SK-N-SH (cell line): ENCODE results near the gene PLLP. TPM values are rescaled to one million over a fixed set of nuclear protein-coding genes. Genes with fewer than 3 reads are reported as not detected.

Experiments
- CTCF ChIA-PET: fragments of 300-600, 350-600 bp; formaldehyde crosslinking; extraction: SDS; loops from one replicate; lab custom pipeline; 2021; lab: Yijun Ruan, JAX
- POLR2A ChIA-PET: fragments of 350-600 bp; sonication (Branson Sonifier 250); formaldehyde crosslinking; extraction: SDS; loops from one replicate; lab custom pipeline; 2020; ENCODE audit warnings: antibody characterized with exemption, inconsistent platforms; lab: Yijun Ruan, JAX
- DNase-seq: peaks from one replicate; pipeline ENCODE4 v3.0.0; 2012
- H2AFZ ChIP-seq: fragments of 200-600 bp; sonication (generic); 2 replicates; pipeline ENCODE4 v1.8.1; 2016; ENCODE audit warnings: antibody characterized with exemption, mild to moderate bottlenecking, low read depth
- H3F3A ChIP-seq: fragments of 200-600 bp; sonication (generic); replicated peaks from 2 replicates; pipeline ENCODE3; 2016; ENCODE audit warnings: antibody characterized with exemption, mild to moderate bottlenecking; ENCODE audit not compliant: insufficient read depth
- H3K27ac ChIP-seq, 2 experiments: fragments of 200-500 bp in 1 of 2; fragments of 200-600 bp in 1 of 2; sonication (Bioruptor generic) in 1 of 2; sonication (generic), shearing (Covaris generic) in 1 of 2; 2 replicates each; pipeline versions ENCODE4 v1.5.1 to v1.6.1; 2014 to 2016; ENCODE audit warnings: low read depth in 2 of 2, inconsistent platforms in 1 of 2, low read length in 1 of 2, mild to moderate bottlenecking in 1 of 2, mixed read lengths in 1 of 2
- H3K27me3 ChIP-seq: fragments of 200-600 bp; sonication (generic), shearing (Covaris generic); 2 replicates; pipeline ENCODE4 v1.6.1; 2016; ENCODE audit warnings: mixed run types; ENCODE audit not compliant: insufficient read depth
- H3K36me3 ChIP-seq, 2 experiments: fragments of 200-500 bp in 1 of 2; fragments of 200-600 bp in 1 of 2; sonication (Bioruptor generic) in 1 of 2; sonication (generic) in 1 of 2; replicated peaks in 1 of 2; 2 replicates each; pipeline versions ENCODE3 to v1.5.1; 2014 to 2016; ENCODE audit warnings: low read length in 1 of 2, mild to moderate bottlenecking in 1 of 2; ENCODE audit not compliant: insufficient read depth in 2 of 2, control insufficient read depth in 1 of 2
- H3K4me1 ChIP-seq, 2 experiments: fragments of 200-500 bp in 1 of 2; fragments of 200-600 bp in 1 of 2; sonication (Bioruptor generic) in 1 of 2; sonication (generic), shearing (Covaris generic) in 1 of 2; 2 replicates each; pipeline versions ENCODE4 v1.5.1 to v1.6.1; 2014 to 2016; ENCODE audit warnings: low read depth in 1 of 2, low read length in 1 of 2, mixed run types in 1 of 2; ENCODE audit not compliant: insufficient read depth in 2 of 2, control insufficient read depth in 1 of 2
- H3K4me2 ChIP-seq: fragments of 200-600 bp; sonication (generic), shearing (Covaris generic); 2 replicates; pipeline ENCODE4 v1.6.1; 2017; ENCODE audit warnings: mixed run types
- H3K4me3 ChIP-seq, 2 experiments: fragments of 200-500 bp in 1 of 2; fragments of 200-600 bp in 1 of 2; sonication (Bioruptor generic) in 1 of 2; sonication (generic), shearing (Covaris generic) in 1 of 2; 2 replicates each; pipeline versions ENCODE4 v1.5.1 to v1.8.1; 2014 to 2016; ENCODE audit warnings: low read depth in 2 of 2, inconsistent platforms in 1 of 2, low read length in 1 of 2, mild to moderate bottlenecking in 1 of 2, mixed read lengths in 1 of 2, moderate library complexity in 1 of 2
- H3K79me2 ChIP-seq: fragments of 200-600 bp; sonication (generic); 2 replicates; pipeline ENCODE4 v1.8.1; 2017; ENCODE audit warnings: mild to moderate bottlenecking; ENCODE audit not compliant: insufficient read depth
- H3K9ac ChIP-seq: fragments of 200-600 bp; sonication (generic); 2 replicates; pipeline ENCODE4 v1.6.1; 2017; ENCODE audit warnings: mixed run types
- H3K9me2 ChIP-seq: fragments of 200-600 bp; sonication (generic); 2 replicates; pipeline ENCODE4 v1.6.1; 2017; ENCODE audit warnings: mixed run types
- H3K9me3 ChIP-seq: fragments of 200-600 bp; sonication (generic); 2 replicates; pipeline ENCODE4 v1.6.1; 2017; ENCODE audit warnings: mixed run types, mild to moderate bottlenecking, moderate library complexity
- H4K20me1 ChIP-seq: fragments of 200-600 bp; sonication (generic); 2 replicates; pipeline ENCODE4 v1.6.1; 2017; ENCODE audit warnings: mild to moderate bottlenecking, mixed run types; ENCODE audit not compliant: insufficient read depth
- CHD2 ChIP-seq: fragments of 150-350 bp; IDR thresholded peaks from 2 replicates; pipeline ENCODE4 v1.6.1; 2018; ENCODE audit warnings: low read length; ENCODE audit not compliant: partially characterized antibody
- ELF1 ChIP-seq: IDR thresholded peaks from 2 replicates; pipeline ENCODE4 v1.4.0; 2012
- EP300 ChIP-seq, 2 experiments: IDR thresholded peaks; 2 replicates each; pipeline versions ENCODE4 v1.4.0 to v1.6.1; 2012; ENCODE audit warnings: borderline replicate concordance in 1 of 2, low read depth in 1 of 2, low read length in 1 of 2
- FOSL2 ChIP-seq: IDR thresholded peaks from 2 replicates; pipeline ENCODE4 v1.4.0; 2012; ENCODE audit warnings: low read depth, mild to moderate bottlenecking, moderate library complexity, borderline replicate concordance
- FOXJ3 ChIP-seq: sonication (generic); formaldehyde crosslinking; IDR thresholded peaks from 2 replicates; pipeline ENCODE4 v1.5.1; 2020; ENCODE audit warnings: mild to moderate bottlenecking, missing genetic modification reagents
- JUND ChIP-seq: IDR thresholded peaks from 2 replicates; pipeline ENCODE4 v1.4.0; 2012
- MXI1 ChIP-seq: IDR thresholded peaks from 2 replicates; pipeline ENCODE4 v1.6.1; 2012; ENCODE audit warnings: mild to moderate bottlenecking, low read depth, low read length, improper control_type of control experiment
- NFIC ChIP-seq: IDR thresholded peaks from 2 replicates; pipeline ENCODE4 v1.4.0; 2012; ENCODE audit warnings: borderline replicate concordance
- RAD21 ChIP-seq: IDR thresholded peaks from 2 replicates; pipeline ENCODE4 v1.6.1; 2012; ENCODE audit warnings: mild to moderate bottlenecking, low read length
- REST ChIP-seq: IDR thresholded peaks from 2 replicates; pipeline ENCODE4 v1.6.1; 2012; ENCODE audit warnings: mild to moderate bottlenecking, low read depth, low read length, moderate library complexity
- SIN3A ChIP-seq: IDR thresholded peaks from 2 replicates; pipeline ENCODE4 v1.6.1; 2012; ENCODE audit warnings: low read depth, mild to moderate bottlenecking, low read length, moderate library complexity, borderline replicate concordance
- SMC3 ChIP-seq: IDR thresholded peaks from 2 replicates; pipeline ENCODE4 v1.6.1; 2012; ENCODE audit warnings: low read depth, low read length, improper control_type of control experiment
- TEAD4 ChIP-seq: IDR thresholded peaks from 2 replicates; pipeline ENCODE4 v1.4.0; 2012; ENCODE audit warnings: mild to moderate bottlenecking, borderline replicate concordance; ENCODE audit not compliant: insufficient read depth
- USF2 ChIP-seq: fragments of 150-350 bp; IDR thresholded peaks from 2 replicates; pipeline ENCODE4 v1.6.1; 2017; ENCODE audit warnings: antibody characterized with exemption, low read length, low read depth, borderline replicate concordance
- ZBTB33 ChIP-seq: IDR thresholded peaks from 2 replicates; pipeline ENCODE4 v1.4.0; 2012; ENCODE audit warnings: low read depth, borderline replicate concordance
- WGBS: methylation state at CpG from one replicate; pipeline ENCODE4 v1.1.6; 2017; ENCODE audit warnings: low lambda C conversion rate; 5-methylcytosine and 5-hydroxymethylcytosine counted together
- polyA plus RNA-seq, 3 experiments: library from polyadenylated mRNA; depleted of rRNA; stranded (reverse); fragments of >200 nt; gene quantifications; 2 replicates each; pipeline ENCODE4 v1.2.3, GENCODE V29; 2012

PLLP gene
- polyA plus RNA-seq, 1 of the 3 experiments (the other 2 are of a cell fraction) = 1.3 TPM

- H3K9ac ChIP-seq = no peak overlapping the region
- no peaks in the 10 kb centered on the region for H3K36me3 ChIP-seq
- ChIA-PET CTCF (interaction anchor here (1.4 to 26.6 kb wide), 2 partner anchors 10 to 106 kb away, joined by 4 to 544 read pairs; no protein-coding TSS in a partner anchor), POLR2A (interaction anchor here (0.6 kb wide), 1 partner anchor 106 kb away, joined by 3 read pairs; no protein-coding TSS in a partner anchor)
- no peaks in the 10 kb centered on the region for H4K20me1 ChIP-seq
- 0 out of 4 replicates have a peak, but pooled peaks cover 0 to 16% of the 10 kb centered on the region in 2 experiments for H3K4me1 ChIP-seq
- no peaks in the 10 kb centered on the region for H3K79me2 ChIP-seq
- DNase-seq = no peak
- H3K4me3 ChIP-seq = no peak overlapping the region
- H3K9me2 ChIP-seq = no peaks in the 10 kb centered on the region
- no peaks in the 10 kb centered on the region for H3K27me3 ChIP-seq
- no peak overlapping the region for H3K27ac ChIP-seq
- no peak overlapping the region for H2AFZ ChIP-seq
- TF ChIP-seq FOXJ3 (CRISPR knock-in tag) (no peak), RAD21 (no peak), USF2 (no peak), ELF1 (no peak), CHD2 (no peak), SIN3A (no peak), TEAD4 (no peak), SMC3 (no peak), JUND (no peak), EP300 (IDR thresholded peaks at IDR 0.05; ENCODE audit: borderline replicate concordance in 1 of 2, low read depth in 1 of 2, low read length in 1 of 2) (no peak), MXI1 (no peak), NFIC (no peak), ZBTB33 (no peak), FOSL2 (no peak), REST (no peak)
- WGBS = 63% methylated on average over 4 of the region's 4 CpGs
- no peak overlapping the region for H3K4me2 ChIP-seq
- no peaks in the 10 kb centered on the region for H3K9me3 ChIP-seq
- no peaks in the 10 kb centered on the region for H3F3A ChIP-seq
These were observed 26.3 kb upstream of the PLLP start for GRCh38 chr16:57310801-57311200.
